Measurements from ENCODE around the gene HHATL.
"Not testable (repeated sequence)": the region's sequence is repeated elsewhere in the genome, so short reads cannot be mapped to it uniquely, and the experiment has no call there.

The HHATL gene

GRCh38 chr3:42733501-42734262 is 31.1 kb upstream of the HHATL start:
- no peak for DNase-seq

- DNase-seq: no peak
Observed at GRCh38 chr3:42732829-42733459, 30.3 kb upstream of the HHATL start.

- no peak for DNase-seq
Observed at GRCh38 chr3:42732196-42732828, 29.7 kb upstream of the HHATL start.

- no peak for DNase-seq
Observed at GRCh38 chr3:42731476-42732195, 29.0 kb upstream of the HHATL start.

GRCh38 chr3:42730706-42731420 is 28.3 kb upstream of the HHATL start:
- no peak for DNase-seq

GRCh38 chr3:42730294-42730693 is 27.7 kb upstream of the HHATL start:
- no peak for DNase-seq

- no peak for DNase-seq
Observed at GRCh38 chr3:42729404-42730145, 27.0 kb upstream of the HHATL start.

GRCh38 chr3:42728668-42729364 is 26.2 kb upstream of the HHATL start:
- no peak for DNase-seq

GRCh38 chr3:42728056-42728455 is 25.5 kb upstream of the HHATL start:
- no peak for DNase-seq

GRCh38 chr3:42725454-42725853 is 22.9 kb upstream of the HHATL start:
- DNase-seq: no peak

GRCh38 chr3:42723219-42723618 is 20.6 kb upstream of the HHATL start:
- DNase-seq: no peak

- not testable (repeated sequence) for DNase-seq
Observed at GRCh38 chr3:42722442-42722841, 19.8 kb upstream of the HHATL start.

- no peak for DNase-seq
Observed at GRCh38 chr3:42721690-42722089, 19.1 kb upstream of the HHATL start.

GRCh38 chr3:42720126-42720525 is 17.5 kb upstream of the HHATL start:
- no peak for DNase-seq

- DNase-seq: no peak
Observed at GRCh38 chr3:42719002-42719401, 16.4 kb upstream of the HHATL start.

- no peak for DNase-seq
Observed at GRCh38 chr3:42718338-42718737, 15.7 kb upstream of the HHATL start.

- DNase-seq: no peak
Observed at GRCh38 chr3:42717306-42717705, 14.7 kb upstream of the HHATL start.

- DNase-seq: no peak
Observed at GRCh38 chr3:42714171-42714852, 11.7 kb upstream of the HHATL start.

GRCh38 chr3:42713747-42714146 is 11.1 kb upstream of the HHATL start:
- DNase-seq: no peak

GRCh38 chr3:42712688-42713372 is 10.2 kb upstream of the HHATL start:
- no peak for DNase-seq

Data from activated T-cell treated with anti-CD3 and anti-CD28 coated beads, Interleukin-2, amount 50 U/mL, for 1 hour (primary cell).